ENCODE data around the gene CD59.
"Not testable (repeated sequence)": the region's sequence is repeated elsewhere in the genome, so short reads cannot be mapped to it uniquely, and the experiment has no call there.

CD59 gene

GRCh38 chr11:33692541-33692940, 43.7 kb downstream of the CD59 start:
- no peak for DNase-seq

- DNase-seq, result peak; percentile 75
These were observed 44.2 kb downstream of the CD59 start for GRCh38 chr11:33692013-33692504.

- DNase-seq, result no peak
These were observed 45.0 kb downstream of the CD59 start for GRCh38 chr11:33691066-33691864.

GRCh38 chr11:33690290-33691065, 45.7 kb downstream of the CD59 start:
- no peak for DNase-seq

- DNase-seq, result no peak
These were observed 46.7 kb downstream of the CD59 start for GRCh38 chr11:33689501-33689900.

GRCh38 chr11:33689085-33689484, 47.1 kb downstream of the CD59 start:
- no peak for DNase-seq

GRCh38 chr11:33687733-33688479, 48.3 kb downstream of the CD59 start:
- DNase-seq, result peak; percentile 77

GRCh38 chr11:33685082-33685481, 51.1 kb downstream of the CD59 start:
- DNase-seq, result no peak

GRCh38 chr11:33684003-33684706, 52.1 kb downstream of the CD59 start:
- DNase-seq, result no peak

GRCh38 chr11:33682446-33682845, 53.8 kb downstream of the CD59 start:
- DNase-seq, result peak; percentile 10

- no peak for DNase-seq
These were observed 54.2 kb downstream of the CD59 start for GRCh38 chr11:33682019-33682418.

GRCh38 chr11:33678616-33679015, 57.6 kb downstream of the CD59 start:
- not testable (repeated sequence) for DNase-seq

GRCh38 chr11:33674035-33674814, 62.0 kb downstream of the CD59 start:
- DNase-seq, result no peak

GRCh38 chr11:33672273-33672672, 64.0 kb downstream of the CD59 start:
- DNase-seq, result no peak

- DNase-seq, result no peak
These were observed 65.8 kb downstream of the CD59 start for GRCh38 chr11:33670250-33671011.

GRCh38 chr11:33669598-33670249, 66.5 kb downstream of the CD59 start:
- DNase-seq, result no peak

- no peak for DNase-seq
These were observed 67.1 kb downstream of the CD59 start for GRCh38 chr11:33668951-33669596.

GRCh38 chr11:33668468-33668825, 67.8 kb downstream of the CD59 start:
- no peak for DNase-seq

- DNase-seq, result no peak
These were observed 68.3 kb downstream of the CD59 start for GRCh38 chr11:33667819-33668467.
